ENCODE results near the gene PTPN22. TPM values are rescaled to one million over a fixed set of nuclear protein-coding genes. Genes with fewer than 3 reads are reported as not detected.

Gene PTPN22
- total and polyA plus RNA-seq, 11 donors, result 0.16 to 4.2 (median 0.45) TPM

DNA sequence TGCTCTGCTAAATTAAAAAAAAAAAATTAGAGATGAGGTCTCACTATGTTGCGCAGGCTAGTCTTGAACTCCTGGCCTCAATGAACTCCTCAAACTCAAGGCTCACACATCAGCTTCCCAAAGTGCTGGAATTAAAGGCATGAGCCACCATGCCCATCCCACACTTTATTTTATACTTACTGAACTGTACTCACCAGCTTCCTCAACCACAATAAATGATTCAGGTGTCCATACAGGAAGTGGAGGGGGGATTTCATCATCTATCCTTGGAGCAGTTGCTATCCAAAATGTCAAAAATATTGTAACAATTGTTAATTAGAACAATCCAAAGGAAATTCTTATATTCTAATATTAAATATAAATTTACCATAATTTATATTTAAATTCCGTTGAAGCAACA is 36.8 kb downstream of the PTPN22 start:
- peaks cover 0 to 22% (median 0%) of the 10 kb centered on the region in 9 donors for H3K36me3 ChIP-seq
- H3K27me3 ChIP-seq, result no peaks in the 10 kb centered on the region
- H3K4me3 ChIP-seq, result no peak overlapping the region
- H3K27ac ChIP-seq, result no peak overlapping the region
- no peak for ATAC-seq
- intact Hi-C loops (cut with DNase I), result loop anchor here (2.0 to 10.0 kb wide), 8 partner anchors 68 to 453 kb away; partner anchors contain the start of genes AP4B1 (in 4 of the 10), DCLRE1B (in 3 of the 10) and OLFML3 (in 1 of the 10)
- DNase-seq, result no peak
- H3K4me1 ChIP-seq, result peaks cover 0 to 5% (median 0%) of the 10 kb centered on the region in 12 donors
- WGBS, 4 donors, result 95 to 96% (median 95%) methylated on average over 2 of the region's 2 CpGs
- no peaks in the 10 kb centered on the region for H3K9me3 ChIP-seq
- TF ChIP-seq, protein P1, sequence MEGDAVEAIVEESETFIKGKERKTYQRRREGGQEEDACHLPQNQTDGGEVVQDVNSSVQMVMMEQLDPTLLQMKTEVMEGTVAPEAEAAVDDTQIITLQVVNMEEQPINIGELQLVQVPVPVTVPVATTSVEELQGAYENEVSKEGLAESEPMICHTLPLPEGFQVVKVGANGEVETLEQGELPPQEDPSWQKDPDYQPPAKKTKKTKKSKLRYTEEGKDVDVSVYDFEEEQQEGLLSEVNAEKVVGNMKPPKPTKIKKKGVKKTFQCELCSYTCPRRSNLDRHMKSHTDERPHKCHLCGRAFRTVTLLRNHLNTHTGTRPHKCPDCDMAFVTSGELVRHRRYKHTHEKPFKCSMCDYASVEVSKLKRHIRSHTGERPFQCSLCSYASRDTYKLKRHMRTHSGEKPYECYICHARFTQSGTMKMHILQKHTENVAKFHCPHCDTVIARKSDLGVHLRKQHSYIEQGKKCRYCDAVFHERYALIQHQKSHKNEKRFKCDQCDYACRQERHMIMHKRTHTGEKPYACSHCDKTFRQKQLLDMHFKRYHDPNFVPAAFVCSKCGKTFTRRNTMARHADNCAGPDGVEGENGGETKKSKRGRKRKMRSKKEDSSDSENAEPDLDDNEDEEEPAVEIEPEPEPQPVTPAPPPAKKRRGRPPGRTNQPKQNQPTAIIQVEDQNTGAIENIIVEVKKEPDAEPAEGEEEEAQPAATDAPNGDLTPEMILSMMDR (IDR thresholded peaks at IDR 0.05), result no peak
- TF ChIP-seq POLR2A (IDR thresholded peaks at IDR 0.05), result no peak

DNA sequence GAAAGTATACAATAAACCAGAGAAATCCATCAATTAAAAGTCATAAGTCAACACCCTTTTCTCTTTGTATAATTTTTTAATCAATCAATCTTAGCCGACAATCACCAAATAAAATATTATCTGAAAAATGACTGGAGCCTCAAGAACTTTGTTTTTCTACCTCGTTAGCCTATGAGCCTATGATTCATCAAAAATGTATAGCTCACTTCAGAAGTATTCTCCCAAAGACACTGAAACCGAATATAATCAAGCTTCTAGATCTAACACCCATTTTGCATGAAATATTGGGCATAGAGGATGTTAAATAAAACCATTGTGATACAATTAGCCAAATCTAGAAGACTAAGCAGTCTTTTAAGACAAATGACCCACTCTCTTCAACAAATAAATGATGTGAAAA is 41.5 kb downstream of the PTPN22 start:
- Histone ChIP-seq H3K27me3 (no peaks in the 10 kb centered on the region), H3K9me3 (no peaks in the 10 kb centered on the region), H3K36me3 (peaks cover 0 to 40% (median 0%) of the 10 kb centered on the region in 9 donors), H3K27ac (no peak overlapping the region), H3K4me3 (no peak overlapping the region), H3K4me1 (no peaks in the 10 kb centered on the region)
- no peak for ATAC-seq
- no peak for DNase-seq
- WGBS, 4 donors, result 65 to 81% (median 72%) methylated on average over 3 of the region's 3 CpGs
- intact Hi-C loops (cut with DNase I), result loop anchor here in 5 of 10 donors (10.0 kb wide), 3 partner anchors 75 to 455 kb away; partner anchors contain the start of genes AP4B1 (in 1 of the 5), DCLRE1B (in 1 of the 5) and OLFML3 (in 1 of the 5)
- no peak for TF ChIP-seq POLR2A (IDR thresholded peaks at IDR 0.05)
- TF ChIP-seq, protein P1 (IDR thresholded peaks at IDR 0.05), result no peak

DNA sequence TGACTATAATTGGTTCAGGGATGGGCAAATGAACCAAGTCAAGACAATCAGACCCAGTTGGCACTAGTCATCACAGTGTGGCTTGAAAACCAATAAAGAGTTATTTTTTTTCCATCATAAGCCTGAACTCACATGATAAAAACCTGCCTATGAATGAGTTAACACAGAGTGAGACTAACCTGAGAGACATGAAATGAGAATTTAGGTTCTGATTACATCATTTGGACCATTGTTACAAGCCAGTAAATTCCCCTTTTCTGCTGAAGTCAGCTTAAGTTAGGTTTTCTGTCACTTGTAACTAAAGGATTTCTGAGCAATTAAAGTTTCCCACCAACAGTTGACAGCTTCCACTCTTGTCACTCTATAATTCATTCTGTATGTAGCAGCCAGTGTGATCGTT is 49.6 kb downstream of the PTPN22 start:
- intact Hi-C loops (cut with DNase I), result loop anchor here in 1 of 10 donors (10.0 kb wide), 1 partner anchor 143 kb away; no protein-coding TSS in a partner anchor
- H3K4me3 ChIP-seq, result no peak overlapping the region
- H3K4me1 ChIP-seq, result no peaks in the 10 kb centered on the region
- H3K27me3 ChIP-seq, result no peaks in the 10 kb centered on the region
- H3K9me3 ChIP-seq, result no peaks in the 10 kb centered on the region
- peaks cover 0 to 5% (median 0%) of the 10 kb centered on the region in 9 donors for H3K36me3 ChIP-seq
- DNase-seq (no peak), ATAC-seq (no peak)
- 73 to 81% (median 78%) methylated on average over 1 of the region's 1 CpG for WGBS, 4 donors
- TF ChIP-seq, protein P1 (IDR thresholded peaks at IDR 0.05), result no peak
- no peak for TF ChIP-seq POLR2A (IDR thresholded peaks at IDR 0.05)
- no peak overlapping the region for H3K27ac ChIP-seq

DNA sequence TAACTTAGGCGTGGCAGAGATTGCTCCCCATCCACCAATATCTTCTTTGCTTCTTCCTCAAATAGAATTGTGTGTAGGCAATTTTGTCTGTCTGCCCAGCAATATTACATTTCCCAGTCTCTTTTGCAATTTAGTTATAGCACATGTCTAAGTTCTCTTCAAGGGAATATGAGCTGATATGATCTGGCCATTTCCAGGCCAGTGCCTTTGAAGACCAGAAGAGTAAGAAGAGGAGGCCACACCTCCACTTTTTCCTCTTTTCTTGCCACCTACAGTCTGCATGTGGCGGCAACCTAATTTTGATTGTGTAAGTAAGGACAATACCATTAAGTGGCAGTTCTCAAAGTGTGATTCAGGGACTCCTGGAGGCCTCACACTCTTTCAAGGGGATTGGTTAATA is 52.9 kb downstream of the PTPN22 start:
- H3K9me3 ChIP-seq, result no peaks in the 10 kb centered on the region
- no peaks in the 10 kb centered on the region for H3K4me1 ChIP-seq
- no peaks in the 10 kb centered on the region for H3K27me3 ChIP-seq
- intact Hi-C loops (cut with DNase I), result no loop called here
- ATAC-seq (no peak), DNase-seq (no peak)
- TF ChIP-seq POLR2A (IDR thresholded peaks at IDR 0.05), result no peak
- TF ChIP-seq, protein P1 (IDR thresholded peaks at IDR 0.05), result no peak
- no peak overlapping the region for H3K27ac ChIP-seq
- H3K4me3 ChIP-seq, result no peak overlapping the region
- peaks cover 0 to 10% (median 0%) of the 10 kb centered on the region in 9 donors for H3K36me3 ChIP-seq
- 92 to 95% (median 93%) methylated on average over 2 of the region's 2 CpGs for WGBS, 4 donors

All from heart left ventricle (tissue), 16 donors.